ENCODE measurements around the gene ASCL5. TPM values are rescaled to one million over a fixed set of nuclear protein-coding genes. Genes with fewer than 3 reads are reported as not detected.

The ASCL5 gene
- polyA plus RNA-seq, 1 donor (not counting 4 experiments of a cell fraction or from before 2014, with no cell fraction given) = not detected

GRCh38 chr1:201173736-201174135 is 46.8 kb upstream of the ASCL5 start:
- Histone ChIP-seq H3K4me1 (ENCODE audit: control insufficient read depth, extremely low read depth, insufficient read depth, low read length) (peaks cover 29% of the 10 kb centered on the region), H3K4me2 (ENCODE audit: control insufficient read depth, extremely low read depth, insufficient read depth, low read depth, low read length) (no peak overlapping the region), H3K36me3 (ENCODE audit: control insufficient read depth in 2 of 2, extremely low read depth in 1 of 2, insufficient read depth in 2 of 2, low read length in 2 of 2) (no peaks in the 10 kb centered on the region), H3K79me2 (ENCODE audit: control insufficient read depth, insufficient read depth, low read length) (no peaks in the 10 kb centered on the region), H3K27ac (ENCODE audit: control insufficient read depth, insufficient read depth, low read length) (no peak overlapping the region), H3K9ac (ENCODE audit: control insufficient read depth, extremely low read depth, insufficient read depth, low read length) (no peak overlapping the region), H3K9me1 (ENCODE audit: control insufficient read depth, extremely low read depth, insufficient read depth, low read length) (no peaks in the 10 kb centered on the region), H3K4me3 (ENCODE audit: control insufficient read depth in 2 of 3, extremely low read depth in 1 of 3, insufficient read depth in 2 of 3, low read depth in 1 of 3, low read length in 3 of 3) (no peak overlapping the region), H4K20me1 (ENCODE audit: control insufficient read depth, extremely low read depth, insufficient read depth, low read length) (no peaks in the 10 kb centered on the region), H2AFZ (ENCODE audit: control insufficient read depth, low read length) (no peak overlapping the region), H3K27me3 (ENCODE audit: control insufficient read depth, extremely low read depth, insufficient read depth, low read length) (peaks cover 6% of the 10 kb centered on the region), H3K9me3 (ENCODE audit: control insufficient read depth, low read depth, low read length) (no peaks in the 10 kb centered on the region)
- dilution Hi-C loops (cut with MboI; ENCODE audit: extremely low pct_ligation_motif_present, low sequenced_read_pairs) = no loop called here
- no peak for DNase-seq (ENCODE audit: low read depth, low spot score)
- no peak for FAIRE-seq
- TF ChIP-seq EZH2 (IDR thresholded peaks at IDR 0.05; ENCODE audit: low read length) (no peak), CTCF (optimal IDR thresholded peaks at IDR 0.05 in 1 of 3, IDR thresholded peaks at IDR 0.05 in 1 of 3, conservative IDR thresholded peaks at IDR 0.05 in 1 of 3; ENCODE audit: extremely low read depth in 1 of 3, insufficient read depth in 2 of 3, low read length in 3 of 3) (no peak)

DNA sequence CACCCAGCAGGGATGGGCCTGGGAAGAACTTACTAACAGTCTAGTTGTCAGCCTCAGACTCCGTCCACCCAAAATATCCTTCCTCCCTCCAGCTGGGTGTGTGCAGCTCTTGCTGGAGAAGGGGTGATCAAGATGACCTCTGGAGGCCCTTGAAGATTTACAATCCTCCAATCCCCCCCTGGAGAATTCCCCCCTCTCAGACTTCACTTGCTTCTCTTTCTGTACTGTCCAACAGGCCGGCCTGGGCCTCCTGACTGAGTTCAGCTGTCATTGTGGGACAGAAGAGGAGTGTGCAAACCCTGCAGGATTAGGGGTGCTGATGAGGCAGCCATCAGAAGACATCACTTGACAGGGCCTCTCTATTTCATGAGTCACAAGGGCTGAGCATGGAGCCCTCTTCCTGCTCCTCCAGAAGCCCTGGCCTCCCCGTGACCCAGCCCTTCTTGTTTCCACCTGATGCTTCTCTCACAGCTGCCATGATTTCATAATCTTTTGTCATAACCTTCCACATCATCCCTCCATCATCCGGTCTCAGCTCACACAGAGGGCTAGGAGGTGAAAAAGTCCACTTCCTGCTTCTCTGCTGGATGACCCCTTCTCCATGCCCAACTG is 46.1 kb upstream of the ASCL5 start:
- Histone ChIP-seq H2AFZ (ENCODE audit: control insufficient read depth, low read length) (no peak overlapping the region), H4K20me1 (ENCODE audit: control insufficient read depth, extremely low read depth, insufficient read depth, low read length) (no peaks in the 10 kb centered on the region), H3K4me3 (ENCODE audit: control insufficient read depth in 2 of 3, extremely low read depth in 1 of 3, insufficient read depth in 2 of 3, low read depth in 1 of 3, low read length in 3 of 3) (no peak overlapping the region), H3K9ac (ENCODE audit: control insufficient read depth, extremely low read depth, insufficient read depth, low read length) (no peak overlapping the region), H3K9me3 (ENCODE audit: control insufficient read depth, low read depth, low read length) (no peaks in the 10 kb centered on the region), H3K79me2 (ENCODE audit: control insufficient read depth, insufficient read depth, low read length) (no peaks in the 10 kb centered on the region), H3K27me3 (ENCODE audit: control insufficient read depth, extremely low read depth, insufficient read depth, low read length) (peaks cover 6% of the 10 kb centered on the region), H3K4me2 (ENCODE audit: control insufficient read depth, extremely low read depth, insufficient read depth, low read depth, low read length) (no peak overlapping the region), H3K27ac (ENCODE audit: control insufficient read depth, insufficient read depth, low read length) (no peak overlapping the region), H3K4me1 (ENCODE audit: control insufficient read depth, extremely low read depth, insufficient read depth, low read length) (peaks cover 29% of the 10 kb centered on the region), H3K9me1 (ENCODE audit: control insufficient read depth, extremely low read depth, insufficient read depth, low read length) (no peaks in the 10 kb centered on the region), H3K36me3 (ENCODE audit: control insufficient read depth in 2 of 2, extremely low read depth in 1 of 2, insufficient read depth in 2 of 2, low read length in 2 of 2) (no peaks in the 10 kb centered on the region)
- dilution Hi-C loops (cut with MboI; ENCODE audit: extremely low pct_ligation_motif_present, low sequenced_read_pairs) = no loop called here
- TF ChIP-seq EZH2 (IDR thresholded peaks at IDR 0.05; ENCODE audit: low read length) (no peak), CTCF (optimal IDR thresholded peaks at IDR 0.05 in 1 of 3, IDR thresholded peaks at IDR 0.05 in 1 of 3, conservative IDR thresholded peaks at IDR 0.05 in 1 of 3; ENCODE audit: extremely low read depth in 1 of 3, insufficient read depth in 2 of 3, low read length in 3 of 3) (no peak)
- no peak for DNase-seq (ENCODE audit: low read depth, low spot score)
- FAIRE-seq = no peak
